DMS79 (cell line): ENCODE measurements around the gene SLC25A36.

Experiments used
- DNase-seq: peaks from one replicate; lab custom pipeline; 2025; lab: John Stamatoyannopoulos, UW

Gene SLC25A36

GRCh38 chr3:140941434-140942220 is at the start of gene SLC25A36:
SLC25A36 (plus strand) TSS chr3:140941836; CDS start chr3:140942055, 219 bp downstream.
- DNase-seq = peak; percentile 97

GRCh38 chr3:140896997-140897396 is 44.6 kb upstream of the SLC25A36 start:
- DNase-seq = no peak

GRCh38 chr3:140898340-140899180 is 43.1 kb upstream of the SLC25A36 start:
- DNase-seq = peak; percentile 15

- DNase-seq = no peak
Observed at GRCh38 chr3:140899363-140899762, 42.3 kb upstream of the SLC25A36 start.

- DNase-seq = no peak
Observed at GRCh38 chr3:140902791-140903190, 38.8 kb upstream of the SLC25A36 start.

GRCh38 chr3:140903196-140903595 is 38.4 kb upstream of the SLC25A36 start:
- no peak for DNase-seq

GRCh38 chr3:140904521-140904920 is 37.1 kb upstream of the SLC25A36 start:
- DNase-seq = peak; percentile 4

GRCh38 chr3:140905559-140905958 is 36.1 kb upstream of the SLC25A36 start:
- no peak for DNase-seq

GRCh38 chr3:140906785-140907184 is 34.9 kb upstream of the SLC25A36 start:
- DNase-seq = no peak

GRCh38 chr3:140910860-140911259 is 30.8 kb upstream of the SLC25A36 start:
- no peak for DNase-seq

GRCh38 chr3:140911822-140912221 is 29.8 kb upstream of the SLC25A36 start:
- DNase-seq = peak; percentile 69

- DNase-seq = no peak
Observed at GRCh38 chr3:140913728-140914127, 27.9 kb upstream of the SLC25A36 start.

- no peak for DNase-seq
Observed at GRCh38 chr3:140914384-140914945, 27.2 kb upstream of the SLC25A36 start.

- DNase-seq = no peak
Observed at GRCh38 chr3:140916603-140917002, 25.0 kb upstream of the SLC25A36 start.

- DNase-seq = no peak
Observed at GRCh38 chr3:140917772-140918171, 23.9 kb upstream of the SLC25A36 start.

GRCh38 chr3:140920029-140920428 is 21.6 kb upstream of the SLC25A36 start:
- no peak for DNase-seq

GRCh38 chr3:140922634-140923033 is 19.0 kb upstream of the SLC25A36 start:
- DNase-seq = no peak

GRCh38 chr3:140924097-140924873 is 17.4 kb upstream of the SLC25A36 start:
- no peak for DNase-seq

GRCh38 chr3:140927279-140928069 is 14.2 kb upstream of the SLC25A36 start:
- peak; percentile 17 for DNase-seq

- DNase-seq = no peak
Observed at GRCh38 chr3:140929446-140929845, 12.2 kb upstream of the SLC25A36 start.

GRCh38 chr3:140931016-140931454 is 10.6 kb upstream of the SLC25A36 start:
- no peak for DNase-seq
